Islet precursor cell (in vitro differentiated cells): ENCODE measurements around the gene PRSS36.
A peak's percentile ranks its signal among the peaks of the same experiment; 100 is the strongest.
"Not testable (repeated sequence)": the region's sequence is repeated elsewhere in the genome, so short reads cannot be mapped to it uniquely, and the experiment has no call there.

Experiments used
- DNase-seq: peaks from one replicate; pipeline ENCODE4 v3.0.0-alpha.2; 2018

Gene PRSS36

GRCh38 chr16:31141489-31142108 is 8.3 kb downstream of the PRSS36 start:
- peak; percentile 76 for DNase-seq

- not testable (repeated sequence) for DNase-seq
Measured at GRCh38 chr16:31141071-31141469, 8.8 kb downstream of the PRSS36 start.

- peak; percentile 92 for DNase-seq
Measured at GRCh38 chr16:31138621-31139578, 11.0 kb downstream of the PRSS36 start.

- not testable (repeated sequence) for DNase-seq
Measured at GRCh38 chr16:31136822-31137499, 12.9 kb downstream of the PRSS36 start.

GRCh38 chr16:31136287-31136662 is 13.6 kb downstream of the PRSS36 start:
- DNase-seq, result no peak

- peak; percentile 94 for DNase-seq
Measured at GRCh38 chr16:31135535-31136286, 14.2 kb downstream of the PRSS36 start, which contains the start of gene PRSS8. PRSS8 (minus strand) TSS chr16:31135727; CDS start chr16:31135498, 229 bp downstream.

- DNase-seq, result peak; percentile 82
Measured at GRCh38 chr16:31134625-31135534, 15.0 kb downstream of the PRSS36 start.

GRCh38 chr16:31134091-31134571 is 15.7 kb downstream of the PRSS36 start:
- DNase-seq, result peak; percentile 42

- DNase-seq, result peak; percentile 35
Measured at GRCh38 chr16:31133046-31133501, 16.8 kb downstream of the PRSS36 start.

GRCh38 chr16:31132303-31132979 is 17.4 kb downstream of the PRSS36 start:
- peak; percentile 46 for DNase-seq

- peak; percentile 49 for DNase-seq
Measured at GRCh38 chr16:31131841-31132271, 18.0 kb downstream of the PRSS36 start.

GRCh38 chr16:31131416-31131815 is 18.4 kb downstream of the PRSS36 start:
- DNase-seq, result no peak

GRCh38 chr16:31130899-31131298 is 19.0 kb downstream of the PRSS36 start:
- peak; percentile 96 for DNase-seq

GRCh38 chr16:31130336-31130891 is 19.5 kb downstream of the PRSS36 start:
- DNase-seq, result no peak

GRCh38 chr16:31129568-31130335 is 20.1 kb downstream of the PRSS36 start:
- peak; percentile 54 for DNase-seq

- DNase-seq, result peak; percentile 56
Measured at GRCh38 chr16:31128711-31129567, 20.9 kb downstream of the PRSS36 start.

GRCh38 chr16:31127182-31127581 is 22.7 kb downstream of the PRSS36 start:
- DNase-seq, result peak; percentile 42

GRCh38 chr16:31125844-31126243 is 24.0 kb downstream of the PRSS36 start:
- no peak for DNase-seq
